GM18507 (cell line): ENCODE measurements around the gene DLG4.

Source experiments
- DNase-seq: peaks from one replicate; pipeline ENCODE4 v3.0.0; 2011; ENCODE audit warnings: low read depth; ENCODE audit not compliant: insufficient read length; ENCODE audit errors: extremely low spot score
- FAIRE-seq: peaks from 2 replicates; lab custom pipeline; 2011; peaks lifted over from hg19 to GRCh38; lab: Jason Lieb, UNC

The DLG4 gene

GRCh38 chr17:7219812-7220592 lies at the start of gene DLG4, which contains the start of gene ACADVL:
Gene DLG4, minus strand, starts transcription at chr17:7219836.
Gene ACADVL, plus strand, starts transcription at chr17:7219938. Its CDS starts 47 bp downstream, at chr17:7219985.
- FAIRE-seq = peak; percentile 76
- peak; percentile 71 for DNase-seq

- FAIRE-seq (no peak), DNase-seq (no peak)
Observed at GRCh38 chr17:7266784-7267183, 47.1 kb upstream of the DLG4 start.

- FAIRE-seq = no peak
- no peak for DNase-seq
Observed at GRCh38 chr17:7263801-7264078, 44.1 kb upstream of the DLG4 start.

GRCh38 chr17:7262935-7263800 lies 43.5 kb upstream of the DLG4 start:
- DNase-seq (no peak), FAIRE-seq (no peak)

GRCh38 chr17:7262192-7262934 lies 42.7 kb upstream of the DLG4 start, which contains the start of gene CLDN7:
Gene CLDN7, minus strand, starts transcription at chr17:7262478. Its CDS starts 435 bp downstream, at chr17:7262043.
- FAIRE-seq = no peak

GRCh38 chr17:7261379-7262191 lies 41.9 kb upstream of the DLG4 start:
- DNase-seq (no peak), FAIRE-seq (no peak)

More at GRCh38 chr17:7262192-7262934, 42.7 kb upstream of the DLG4 start, which contains the start of gene CLDN7:
- no peak for DNase-seq

GRCh38 chr17:7260651-7261378 lies 41.2 kb upstream of the DLG4 start:
- DNase-seq (no peak), FAIRE-seq (no peak)

GRCh38 chr17:7260151-7260550 lies 40.5 kb upstream of the DLG4 start:
- no peak for FAIRE-seq
- no peak for DNase-seq

GRCh38 chr17:7259555-7259889 lies 39.9 kb upstream of the DLG4 start:
- FAIRE-seq (no peak), DNase-seq (no peak)

- FAIRE-seq (no peak), DNase-seq (no peak)
Observed at GRCh38 chr17:7258731-7259554, 39.3 kb upstream of the DLG4 start.

- FAIRE-seq = no peak
- no peak for DNase-seq
Observed at GRCh38 chr17:7256766-7257456, 37.3 kb upstream of the DLG4 start.

GRCh38 chr17:7254511-7254910 lies 34.9 kb upstream of the DLG4 start:
- FAIRE-seq = no peak

GRCh38 chr17:7253082-7253481 lies 33.4 kb upstream of the DLG4 start:
- DNase-seq = no peak
- FAIRE-seq = no peak

More at GRCh38 chr17:7254511-7254910, 34.9 kb upstream of the DLG4 start:
- no peak for DNase-seq

GRCh38 chr17:7252176-7253043 lies 32.8 kb upstream of the DLG4 start, which contains the start of gene ELP5:
Gene ELP5, plus strand, starts transcription at chr17:7252215. Its CDS starts 336 bp downstream, at chr17:7252551.
- DNase-seq (peak; percentile 81), FAIRE-seq (no peak)

- FAIRE-seq (peak; percentile 100), DNase-seq (peak; percentile 95)
Observed at GRCh38 chr17:7251661-7252175, 32.1 kb upstream of the DLG4 start, which contains the start of gene CTDNEP1. Gene CTDNEP1, minus strand, starts transcription at chr17:7251734. Its CDS starts 438 bp downstream, at chr17:7251296.
